AG10803 (cell line): ENCODE results near the gene ZBTB16.

Source experiments
- DNase-seq: peaks from one replicate; pipeline ENCODE4 v3.0.0; 2010; ENCODE audit warnings: low read depth
- H3K4me3 ChIP-seq: 2 replicates; pipeline ENCODE4 v1.5.1; 2011; ENCODE audit warnings: mild to moderate bottlenecking, low read length, control low read depth
- TF ChIP-seq, protein P1 (sequence below): conservative IDR thresholded peaks from 2 replicates; pipeline ENCODE4 v1.5.1; 2011; ENCODE audit warnings: mild to moderate bottlenecking, low read length, control low read depth, inconsistent platforms

Gene ZBTB16

GRCh38 chr11:114290503-114291235 is 231.2 kb downstream of the ZBTB16 start:
- TF ChIP-seq, protein P1, sequence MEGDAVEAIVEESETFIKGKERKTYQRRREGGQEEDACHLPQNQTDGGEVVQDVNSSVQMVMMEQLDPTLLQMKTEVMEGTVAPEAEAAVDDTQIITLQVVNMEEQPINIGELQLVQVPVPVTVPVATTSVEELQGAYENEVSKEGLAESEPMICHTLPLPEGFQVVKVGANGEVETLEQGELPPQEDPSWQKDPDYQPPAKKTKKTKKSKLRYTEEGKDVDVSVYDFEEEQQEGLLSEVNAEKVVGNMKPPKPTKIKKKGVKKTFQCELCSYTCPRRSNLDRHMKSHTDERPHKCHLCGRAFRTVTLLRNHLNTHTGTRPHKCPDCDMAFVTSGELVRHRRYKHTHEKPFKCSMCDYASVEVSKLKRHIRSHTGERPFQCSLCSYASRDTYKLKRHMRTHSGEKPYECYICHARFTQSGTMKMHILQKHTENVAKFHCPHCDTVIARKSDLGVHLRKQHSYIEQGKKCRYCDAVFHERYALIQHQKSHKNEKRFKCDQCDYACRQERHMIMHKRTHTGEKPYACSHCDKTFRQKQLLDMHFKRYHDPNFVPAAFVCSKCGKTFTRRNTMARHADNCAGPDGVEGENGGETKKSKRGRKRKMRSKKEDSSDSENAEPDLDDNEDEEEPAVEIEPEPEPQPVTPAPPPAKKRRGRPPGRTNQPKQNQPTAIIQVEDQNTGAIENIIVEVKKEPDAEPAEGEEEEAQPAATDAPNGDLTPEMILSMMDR = no peak
- DNase-seq = peak; percentile 87
- peak overlapping the region; percentile 23 for H3K4me3 ChIP-seq

DNA sequence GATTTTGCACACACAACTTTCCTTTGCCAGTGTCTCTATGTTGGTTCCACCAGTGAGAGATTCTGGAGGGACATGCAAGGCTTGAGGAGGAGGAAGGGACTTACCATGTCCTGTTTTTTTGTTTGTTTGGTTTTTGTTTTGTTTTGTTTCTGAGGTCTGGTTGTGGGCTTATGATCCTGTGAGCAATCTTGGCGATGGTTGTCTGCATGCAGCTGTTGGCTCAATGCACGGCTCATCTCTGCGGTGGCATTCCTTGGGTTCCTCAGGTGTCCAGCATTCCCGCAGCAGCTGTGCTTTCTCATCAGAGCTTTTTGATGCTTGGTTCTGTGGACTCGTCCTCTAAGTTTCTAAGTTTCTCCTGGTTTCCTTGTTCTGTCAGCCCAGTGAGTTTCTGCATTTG is 231.9 kb downstream of the ZBTB16 start:
- H3K4me3 ChIP-seq = peak overlapping the region; percentile 42
- DNase-seq = peak; percentile 99

GRCh38 chr11:114291842-114292680 is 232.6 kb downstream of the ZBTB16 start:
- DNase-seq = peak; percentile 94
- peak overlapping the region; percentile 42 for H3K4me3 ChIP-seq
- TF ChIP-seq, protein P1 = peak; percentile 23; the same call in 1 of the 2 replicates

More for the DNA sequence above, 231.9 kb downstream of the ZBTB16 start:
- TF ChIP-seq, protein P1 = no peak

GRCh38 chr11:114293201-114293711 is 233.7 kb downstream of the ZBTB16 start:
- TF ChIP-seq, protein P1 = no peak
- peak; percentile 40 for DNase-seq

GRCh38 chr11:114295676-114296604 is 236.4 kb downstream of the ZBTB16 start, which contains the start of gene NNMT:
NNMT (plus strand) TSS chr11:114296399; CDS start chr11:114296557, 158 bp downstream.
- DNase-seq = peak; percentile 99
- TF ChIP-seq, protein P1 = peak; percentile 34
- peak within 1 kb of the TSS; percentile 81 for H3K4me3 ChIP-seq

More at GRCh38 chr11:114293201-114293711, 233.7 kb downstream of the ZBTB16 start:
- no peak overlapping the region for H3K4me3 ChIP-seq

DNA sequence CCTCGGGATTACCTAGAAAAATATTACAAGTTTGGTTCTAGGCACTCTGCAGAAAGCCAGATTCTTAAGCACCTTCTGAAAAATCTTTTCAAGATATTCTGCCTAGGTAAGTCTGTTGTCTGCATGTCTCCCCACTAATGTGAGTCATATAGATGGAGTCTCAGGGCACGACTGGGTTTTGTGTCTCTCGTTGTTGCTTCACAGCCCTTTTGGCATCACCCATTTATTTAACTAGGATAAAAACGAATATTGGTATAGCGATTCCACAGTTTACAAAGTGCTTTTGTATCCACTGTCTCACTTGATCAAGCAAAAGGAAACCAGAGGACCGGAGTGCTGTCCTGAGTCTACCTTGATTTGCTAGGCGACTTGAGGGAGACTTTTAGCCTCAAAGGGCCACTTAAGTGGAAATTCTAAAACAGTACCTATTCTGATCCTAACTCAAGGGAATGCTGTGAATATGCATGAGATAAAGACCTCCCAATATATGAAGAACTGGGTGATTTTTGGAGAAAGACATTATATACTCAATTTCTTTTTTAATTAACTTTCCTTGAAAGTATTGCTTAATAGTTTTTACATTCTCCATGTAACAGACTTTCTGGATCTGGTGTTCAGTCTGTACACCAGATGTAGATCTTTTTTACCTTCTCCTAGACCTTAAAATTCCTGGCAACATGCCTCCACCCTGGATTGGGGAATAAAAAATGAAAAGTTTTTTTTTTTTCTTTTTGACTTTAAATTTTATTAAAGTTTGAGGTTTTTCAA is 237.3 kb downstream of the ZBTB16 start:
- TF ChIP-seq, protein P1 = no peak
- peak; percentile 66 for DNase-seq
- peak overlapping the region; percentile 81 for H3K4me3 ChIP-seq
